ENCODE data around the gene LNX1.

GRCh38 chr4:53572600-53572994 is 18.7 kb downstream of the LNX1 start:
- TF ChIP-seq POLR2AphosphoS5 (IDR thresholded peaks at IDR 0.05) (no peak), CTCF (IDR thresholded peaks at IDR 0.05) (no peak)

Data from esophagus muscularis mucosa (tissue), 3 donors.